ENCODE results near the gene RAB27A. TPM values are rescaled to one million over a fixed set of nuclear protein-coding genes. Genes with fewer than 3 reads are reported as not detected.

RAB27A gene
- total and polyA plus RNA-seq, 2 of the 8 experiments (the other 6 are each of a cell fraction or from before 2014, with no cell fraction given), result 2.3 to 6.5 TPM

GRCh38 chr15:55277715-55278114, 11.9 kb downstream of the RAB27A start (continued):
- no peak for TF ChIP-seq JUND (IDR thresholded peaks at IDR 0.05; ENCODE audit: low read length)
- no peak for TF ChIP-seq SIN3A (conservative IDR thresholded peaks at IDR 0.05 in 1 of 2, IDR thresholded peaks at IDR 0.05 in 1 of 2; ENCODE audit: low read depth in 1 of 2, low read length in 2 of 2)
- TF ChIP-seq BCL11A (IDR thresholded peaks at IDR 0.05; ENCODE audit: low read depth in 2 of 2, low read length in 2 of 2), result no peak
- no peak for TF ChIP-seq GTF2F1 (IDR thresholded peaks at IDR 0.05; ENCODE audit: borderline replicate concordance, low read depth, low read length)
- TF ChIP-seq SIRT6 (IDR thresholded peaks at IDR 0.05; ENCODE audit: low read length), result no peak
- no peak for TF ChIP-seq EGR1 (IDR thresholded peaks at IDR 0.05; ENCODE audit: borderline replicate concordance, low read depth, low read length)
- no peak for TF ChIP-seq EZH2 (IDR thresholded peaks at IDR 0.05; ENCODE audit: low read depth, low read length, severe bottlenecking)
- TF ChIP-seq CEBPB (IDR thresholded peaks at IDR 0.05; ENCODE audit: low read depth, low read length), result no peak
- TF ChIP-seq TBP (IDR thresholded peaks at IDR 0.05; ENCODE audit: low read depth, low read length), result no peak
- no peak for TF ChIP-seq SP2 (IDR thresholded peaks at IDR 0.05; ENCODE audit: low read length)
